ENCODE data around the gene MAGOH. TPM values are rescaled to one million over a fixed set of nuclear protein-coding genes. Genes with fewer than 3 reads are reported as not detected.

The MAGOH gene
- total and polyA plus RNA-seq, 2 of the 13 experiments (the other 11 are each of a cell fraction or from before 2014, with no cell fraction given), result 24.1 to 87.0 TPM

GRCh38 chr1:53220171-53220961 is 18.0 kb downstream of the MAGOH start, which contains the start of gene CZIB (continued):
- no peak for TF ChIP-seq PRPF4 (IDR thresholded peaks at IDR 0.05; ENCODE audit: low read depth, low read length, poor library complexity, severe bottlenecking)
- no peak; the same call in 1 of the 2 replicates for TF ChIP-seq ZBTB10 (CRISPR knock-in tag; IDR thresholded peaks at IDR 0.05; ENCODE audit: borderline replicate concordance)
- TF ChIP-seq KDM1A (CRISPR knock-in tag; IDR thresholded peaks at IDR 0.05), result peak; percentile 64
- TF ChIP-seq, protein P1, sequence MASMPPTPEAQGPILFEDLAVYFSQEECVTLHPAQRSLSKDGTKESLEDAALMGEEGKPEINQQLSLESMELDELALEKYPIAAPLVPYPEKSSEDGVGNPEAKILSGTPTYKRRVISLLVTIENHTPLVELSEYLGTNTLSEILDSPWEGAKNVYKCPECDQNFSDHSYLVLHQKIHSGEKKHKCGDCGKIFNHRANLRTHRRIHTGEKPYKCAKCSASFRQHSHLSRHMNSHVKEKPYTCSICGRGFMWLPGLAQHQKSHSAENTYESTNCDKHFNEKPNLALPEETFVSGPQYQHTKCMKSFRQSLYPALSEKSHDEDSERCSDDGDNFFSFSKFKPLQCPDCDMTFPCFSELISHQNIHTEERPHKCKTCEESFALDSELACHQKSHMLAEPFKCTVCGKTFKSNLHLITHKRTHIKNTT (CRISPR knock-in tag; IDR thresholded peaks at IDR 0.05), result no peak
- peak; percentile 72; the same call in 1 of the 2 replicates for TF ChIP-seq CSRNP1 (CRISPR knock-in tag; IDR thresholded peaks at IDR 0.05)
- TF ChIP-seq PAF1 (CRISPR knock-in tag; IDR thresholded peaks at IDR 0.05), result no peak
- TF ChIP-seq SATB2 (CRISPR knock-in tag; IDR thresholded peaks at IDR 0.05), result no peak
- peak; percentile 84; the same call in 1 of the 2 replicates for TF ChIP-seq ZNF543 (CRISPR knock-in tag; IDR thresholded peaks at IDR 0.05)
- peak; percentile 89 for TF ChIP-seq HOXA9 (CRISPR knock-in tag; IDR thresholded peaks at IDR 0.05; ENCODE audit: borderline replicate concordance)
- TF ChIP-seq CBFB (CRISPR knock-in tag; IDR thresholded peaks at IDR 0.05), result no peak; the same call in 1 of the 2 replicates
- TF ChIP-seq ZC3H4 (CRISPR knock-in tag; IDR thresholded peaks at IDR 0.05; ENCODE audit: borderline replicate concordance), result peak; percentile 80
- peak; percentile 80 for TF ChIP-seq MED1 (CRISPR knock-in tag; IDR thresholded peaks at IDR 0.05)
- no peak for TF ChIP-seq CENPX (CRISPR knock-in tag; IDR thresholded peaks at IDR 0.05)
- TF ChIP-seq SOX6 (IDR thresholded peaks at IDR 0.05), result no peak
- TF ChIP-seq SOX6 (CRISPR knock-in tag; IDR thresholded peaks at IDR 0.05), result peak; percentile 78
- TF ChIP-seq ZNF607 (CRISPR knock-in tag; IDR thresholded peaks at IDR 0.05; ENCODE audit: borderline replicate concordance), result peak; percentile 57; the same call in 1 of the 2 replicates
- no peak for TF ChIP-seq ZNF432 (CRISPR knock-in tag; IDR thresholded peaks at IDR 0.05; ENCODE audit: borderline replicate concordance)
- TF ChIP-seq FOXC1 (CRISPR knock-in tag; IDR thresholded peaks at IDR 0.05; ENCODE audit: borderline replicate concordance), result peak; percentile 96; the same call in 1 of the 2 replicates
- TF ChIP-seq ERF (CRISPR knock-in tag; IDR thresholded peaks at IDR 0.05), result peak; percentile 95
- TF ChIP-seq ZNF44 (CRISPR knock-in tag; IDR thresholded peaks at IDR 0.05), result peak; percentile 71
- TF ChIP-seq ZNF30 (CRISPR knock-in tag; IDR thresholded peaks at IDR 0.05), result 0 out of 2 replicates have a peak, but pooled peaks have one; percentile 46
- TF ChIP-seq ZNF629 (CRISPR knock-in tag; conservative IDR thresholded peaks at IDR 0.05), result peak; percentile 18; the same call in 1 of the 2 replicates
- peak; percentile 81 for TF ChIP-seq TOPORS (CRISPR knock-in tag; IDR thresholded peaks at IDR 0.05)
- TF ChIP-seq ATF1 (CRISPR knock-in tag; IDR thresholded peaks at IDR 0.05), result no peak
- no peak for TF ChIP-seq RBM22 (optimal IDR thresholded peaks at IDR 0.05; ENCODE audit: low read length)
- peak; percentile 91; the same call in 1 of the 2 replicates for TF ChIP-seq CAMTA2 (CRISPR knock-in tag; IDR thresholded peaks at IDR 0.05; ENCODE audit: borderline replicate concordance)
- peak; percentile 99 for TF ChIP-seq POLR2G (IDR thresholded peaks at IDR 0.05; ENCODE audit: low read depth, low read length)

All from HepG2 (cell line).